Measurements from ENCODE around the gene SIPA1L3. TPM values are rescaled to one million over a fixed set of nuclear protein-coding genes. Genes with fewer than 3 reads are reported as not detected.

The SIPA1L3 gene
- total RNA-seq, 1 donor from 2014 or later = 63.2 TPM

DNA sequence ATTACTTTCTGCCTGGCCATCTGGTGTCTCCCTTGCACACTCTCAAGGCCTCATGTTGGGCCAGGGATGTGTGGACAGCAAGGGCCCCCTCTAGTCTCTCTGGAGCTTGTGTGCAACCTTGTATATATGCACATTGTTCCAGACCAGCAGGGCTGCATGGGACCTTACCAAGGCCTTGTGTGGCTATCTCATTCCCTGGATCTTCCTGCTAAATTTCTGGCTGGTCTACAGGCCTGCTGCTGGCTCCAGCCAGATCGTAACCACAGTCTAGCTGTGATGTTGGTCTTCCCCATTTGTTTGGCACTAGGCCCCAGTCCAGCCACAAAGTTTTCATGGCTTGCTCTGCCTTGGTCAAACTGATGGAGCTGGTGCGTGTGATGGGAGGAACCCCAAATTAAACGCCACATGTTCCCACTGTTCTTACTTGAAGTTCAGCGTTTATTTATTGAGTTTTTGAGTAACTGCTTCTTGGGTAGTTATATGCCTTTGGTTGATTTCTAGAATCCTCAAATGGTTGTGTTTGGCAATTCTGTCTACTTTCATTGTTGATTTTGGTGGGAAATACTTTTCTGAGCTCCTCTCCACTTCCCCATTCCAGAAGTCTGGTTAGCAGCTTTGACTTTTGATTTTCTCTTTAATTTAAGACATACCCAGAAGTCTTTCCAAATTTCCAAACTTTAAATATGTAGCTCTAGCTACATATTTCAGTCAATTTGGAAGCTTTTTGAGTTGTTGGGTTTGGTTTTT is 56.4 kb downstream of the SIPA1L3 start:
- TF ChIP-seq, protein P1, sequence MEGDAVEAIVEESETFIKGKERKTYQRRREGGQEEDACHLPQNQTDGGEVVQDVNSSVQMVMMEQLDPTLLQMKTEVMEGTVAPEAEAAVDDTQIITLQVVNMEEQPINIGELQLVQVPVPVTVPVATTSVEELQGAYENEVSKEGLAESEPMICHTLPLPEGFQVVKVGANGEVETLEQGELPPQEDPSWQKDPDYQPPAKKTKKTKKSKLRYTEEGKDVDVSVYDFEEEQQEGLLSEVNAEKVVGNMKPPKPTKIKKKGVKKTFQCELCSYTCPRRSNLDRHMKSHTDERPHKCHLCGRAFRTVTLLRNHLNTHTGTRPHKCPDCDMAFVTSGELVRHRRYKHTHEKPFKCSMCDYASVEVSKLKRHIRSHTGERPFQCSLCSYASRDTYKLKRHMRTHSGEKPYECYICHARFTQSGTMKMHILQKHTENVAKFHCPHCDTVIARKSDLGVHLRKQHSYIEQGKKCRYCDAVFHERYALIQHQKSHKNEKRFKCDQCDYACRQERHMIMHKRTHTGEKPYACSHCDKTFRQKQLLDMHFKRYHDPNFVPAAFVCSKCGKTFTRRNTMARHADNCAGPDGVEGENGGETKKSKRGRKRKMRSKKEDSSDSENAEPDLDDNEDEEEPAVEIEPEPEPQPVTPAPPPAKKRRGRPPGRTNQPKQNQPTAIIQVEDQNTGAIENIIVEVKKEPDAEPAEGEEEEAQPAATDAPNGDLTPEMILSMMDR (IDR thresholded peaks at IDR 0.05) = no peak
- peaks cover 13% of the 10 kb centered on the region for H3K4me1 ChIP-seq
- H3K27ac ChIP-seq = no peak overlapping the region
- H3K27me3 ChIP-seq (ENCODE audit: low read depth) = no peaks in the 10 kb centered on the region
- intact Hi-C loops (cut with DNase I) = no loop called here
- no peaks in the 10 kb centered on the region for H3K36me3 ChIP-seq
- ATAC-seq (no peak), DNase-seq (no peak)
- no peak overlapping the region for H3K4me3 ChIP-seq
- no peaks in the 10 kb centered on the region for H3K9me3 ChIP-seq

DNA sequence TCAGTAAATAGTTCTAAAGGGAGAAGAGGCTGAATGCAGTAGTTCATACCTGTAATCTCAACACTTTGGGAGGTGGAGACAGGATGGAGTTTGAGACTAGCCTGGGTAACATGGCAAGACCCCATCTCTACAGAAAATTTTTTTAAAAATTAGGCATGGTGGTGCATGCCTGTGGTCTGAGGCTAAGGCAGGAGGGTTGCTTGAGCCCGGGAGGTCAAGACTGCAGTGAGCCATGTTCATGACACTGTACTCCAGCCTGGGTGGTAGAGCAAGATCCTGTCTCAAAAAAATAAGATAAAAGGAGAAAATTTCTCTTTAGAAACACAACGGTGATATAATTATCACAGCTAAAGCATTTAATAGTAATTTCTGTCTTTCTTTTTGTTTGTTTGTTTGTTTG is 57.1 kb downstream of the SIPA1L3 start:
- DNase-seq (no peak), ATAC-seq (no peak)
- H3K9me3 ChIP-seq = no peaks in the 10 kb centered on the region
- no peak overlapping the region for H3K4me3 ChIP-seq
- intact Hi-C loops (cut with DNase I) = no loop called here
- H3K4me1 ChIP-seq = peaks cover 13% of the 10 kb centered on the region
- H3K27ac ChIP-seq = no peak overlapping the region
- TF ChIP-seq, protein P1 (IDR thresholded peaks at IDR 0.05) = no peak
- H3K36me3 ChIP-seq = no peaks in the 10 kb centered on the region
- no peaks in the 10 kb centered on the region for H3K27me3 ChIP-seq (ENCODE audit: low read depth)

DNA sequence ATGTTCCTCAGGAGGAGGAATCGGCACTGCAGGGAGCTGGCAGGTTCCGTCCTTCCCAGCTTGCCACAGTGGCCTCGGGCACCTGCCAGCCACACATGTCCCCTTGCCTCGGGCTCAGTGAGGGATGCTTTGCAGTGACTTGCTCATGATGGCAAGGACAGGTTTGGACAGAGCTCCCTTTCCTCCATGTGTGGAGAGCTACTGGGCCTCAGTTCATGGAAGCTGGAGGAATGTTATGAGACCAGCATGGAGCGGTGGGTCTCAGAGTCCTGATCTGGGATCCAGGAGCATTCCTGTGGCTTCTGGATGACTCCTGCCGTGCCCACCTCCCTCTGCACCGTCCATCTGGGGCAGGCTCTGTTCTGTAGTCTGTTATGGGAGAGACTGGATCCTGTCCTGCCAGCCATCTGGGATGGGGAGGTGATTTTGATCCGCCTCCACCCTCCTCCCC is 59.2 kb downstream of the SIPA1L3 start:
- ATAC-seq (peak in 1 of 2 donors; percentile 11), DNase-seq (peak; percentile 26)

DNA sequence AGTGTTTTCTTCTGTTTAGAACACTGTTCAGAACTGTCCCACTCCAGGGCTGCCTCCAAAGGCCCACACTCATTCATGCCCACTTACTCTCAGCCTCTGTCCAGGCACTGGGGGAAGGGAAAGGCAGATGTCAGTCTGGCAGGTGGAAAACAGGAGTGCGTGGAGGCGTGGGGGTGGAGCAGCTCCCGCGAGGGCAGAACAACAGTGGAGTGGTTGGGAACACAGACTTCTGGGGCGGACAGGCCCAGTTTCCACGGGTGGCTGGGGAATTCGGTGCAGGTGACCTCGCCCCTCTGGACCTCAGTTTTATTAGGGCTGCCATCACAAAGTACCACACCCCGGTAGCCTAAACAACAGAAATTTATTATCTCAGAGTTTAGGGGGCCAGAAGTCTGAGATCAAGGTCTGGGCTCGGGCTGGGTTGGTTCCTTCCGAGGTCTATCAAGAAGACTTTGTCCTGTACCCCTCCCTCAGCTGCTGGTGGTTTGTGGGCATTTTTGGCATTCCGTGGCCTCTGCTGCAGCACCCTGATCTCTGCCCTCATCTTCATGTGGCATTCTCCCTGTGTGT is 59.7 kb downstream of the SIPA1L3 start:
- Histone ChIP-seq H3K27me3 (ENCODE audit: low read depth) (no peaks in the 10 kb centered on the region), H3K27ac (no peak overlapping the region), H3K9me3 (peaks cover 8% of the 10 kb centered on the region), H3K4me3 (no peak overlapping the region), H3K36me3 (no peaks in the 10 kb centered on the region), H3K4me1 (peaks cover 13% of the 10 kb centered on the region)
- ATAC-seq = peak in 1 of 2 donors; percentile 68
- TF ChIP-seq, protein P1 (IDR thresholded peaks at IDR 0.05) = no peak
- peak; percentile 39 for DNase-seq
- intact Hi-C loops (cut with DNase I) = no loop called here

More for the DNA sequence above, 59.2 kb downstream of the SIPA1L3 start:
- no peaks in the 10 kb centered on the region for H3K36me3 ChIP-seq
- H3K4me3 ChIP-seq = no peak overlapping the region
- H3K27me3 ChIP-seq (ENCODE audit: low read depth) = no peaks in the 10 kb centered on the region
- H3K27ac ChIP-seq = no peak overlapping the region
- peaks cover 8% of the 10 kb centered on the region for H3K9me3 ChIP-seq
- peaks cover 13% of the 10 kb centered on the region for H3K4me1 ChIP-seq
- TF ChIP-seq, protein P1 (IDR thresholded peaks at IDR 0.05) = no peak
- intact Hi-C loops (cut with DNase I) = no loop called here

DNA sequence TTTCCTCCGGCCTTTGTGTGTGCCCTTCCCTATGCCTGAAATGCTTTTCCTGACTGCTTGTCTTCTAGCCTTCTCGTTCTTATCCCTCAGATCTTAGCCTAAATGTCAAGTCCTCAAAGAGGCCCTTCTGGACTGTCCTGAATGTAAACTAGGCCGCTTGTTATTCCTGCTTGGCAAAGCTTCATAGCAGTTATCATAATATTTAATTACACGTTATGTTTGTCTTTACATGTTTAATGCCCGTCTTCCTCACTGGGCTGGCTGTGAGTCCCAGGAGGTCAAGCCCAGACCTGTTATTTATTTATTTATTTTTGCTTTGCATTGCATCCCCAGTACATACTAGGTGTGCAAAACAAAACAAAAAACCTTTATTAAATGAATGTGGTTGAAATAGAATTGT is 62.7 kb downstream of the SIPA1L3 start:
- ATAC-seq (no peak), DNase-seq (no peak)
- Histone ChIP-seq H3K27ac (no peak overlapping the region), H3K4me3 (no peak overlapping the region), H3K4me1 (no peaks in the 10 kb centered on the region), H3K9me3 (peaks cover 8% of the 10 kb centered on the region), H3K36me3 (no peaks in the 10 kb centered on the region), H3K27me3 (ENCODE audit: low read depth) (no peaks in the 10 kb centered on the region)
- intact Hi-C loops (cut with DNase I) = no loop called here
- TF ChIP-seq, protein P1 (IDR thresholded peaks at IDR 0.05) = no peak
